ENCODE data around the gene NCOA3. TPM values are rescaled to one million over a fixed set of nuclear protein-coding genes. Genes with fewer than 3 reads are reported as not detected.

The NCOA3 gene
- total and polyA plus RNA-seq, 10 of the 15 experiments (the other 5 are each of a cell fraction or from before 2014, with no cell fraction given) = 16.9 to 96.2 (median 73.6) TPM

- no peak overlapping the region for H3K27ac ChIP-seq (ENCODE audit: control insufficient read depth, insufficient read depth)
- no peak for DNase-seq (ENCODE audit: low read depth, low spot score)
- WGBS (ENCODE audit: insufficient coverage, insufficient replicate concordance, low lambda C conversion rate, missing lambda C conversion rate) = 95% methylated on average over 7 of the region's 7 CpGs
- H3K4me1 ChIP-seq (ENCODE audit: control insufficient read depth, insufficient read depth, low read length) = peaks cover 6% of the 10 kb centered on the region
- ChIA-PET POLR2A (interaction anchor here (1.4 kb wide), 1 partner anchor 105 kb away, joined by 4 read pairs; the partner anchor contains the start of gene NCOA3), CTCF (no interaction called here), SMC1A (ENCODE audit: uncharacterized antibody, unreplicated experiment) (interaction anchor here (0.7 kb wide), 1 partner anchor 29 kb away, joined by 3 read pairs; no protein-coding TSS in a partner anchor), RAD21 (ENCODE audit: unreplicated experiment) (no interaction called here)
- no peak overlapping the region for H3K4me3 ChIP-seq
- no peak overlapping the region for H3K4me2 ChIP-seq (ENCODE audit: control insufficient read depth, insufficient read depth)
- intact Hi-C loops (cut with micrococcal nuclease; ENCODE audit: unreplicated experiment) (no loop called here), in situ Hi-C loops (cut with MboI) (no loop called here)
- no peaks in the 10 kb centered on the region; the same call in 2 of the 3 replicates for H3K9me3 ChIP-seq (replicated peaks; ENCODE audit: control insufficient read depth, insufficient read depth, low read length)
- BruUV-seq (replicated peaks) = no TSS peak
- no peak overlapping the region for H3K9ac ChIP-seq (ENCODE audit: control insufficient read depth, insufficient read depth, low read length)
- peaks cover 2 to 8% of the 10 kb centered on the region in 2 experiments for H3K36me3 ChIP-seq (ENCODE audit: control insufficient read depth in 2 of 2, insufficient read depth in 2 of 2, low read length in 1 of 2)
- no peak for TF ChIP-seq PRDM15 (CRISPR knock-in tag; IDR thresholded peaks at IDR 0.05)
- TF ChIP-seq BHLHE40 (IDR thresholded peaks at IDR 0.05; ENCODE audit: borderline replicate concordance in 1 of 2, low read depth in 2 of 2, low read length in 1 of 2) = no peak
- TF ChIP-seq ESRRA (IDR thresholded peaks at IDR 0.05; ENCODE audit: low read length) = no peak
- no peak for TF ChIP-seq CEBPB (IDR thresholded peaks at IDR 0.05; ENCODE audit: borderline replicate concordance in 1 of 2, low read depth in 2 of 2, low read length in 2 of 2)
- TF ChIP-seq ZNF217 (IDR thresholded peaks at IDR 0.05) = no peak
- no peak for TF ChIP-seq NRF1 (conservative IDR thresholded peaks at IDR 0.05; ENCODE audit: low read depth, low read length)
- TF ChIP-seq ZBTB4 (CRISPR knock-in tag; IDR thresholded peaks at IDR 0.05) = no peak
- TF ChIP-seq TAF1 (IDR thresholded peaks at IDR 0.05; ENCODE audit: borderline replicate concordance, low read depth, low read length) = no peak
- TF ChIP-seq EZH2 (IDR thresholded peaks at IDR 0.05; ENCODE audit: borderline replicate concordance, control insufficient read depth, low read depth, low read length) = no peak
- TF ChIP-seq KLF5 (IDR thresholded peaks at IDR 0.05; ENCODE audit: partially characterized antibody) = no peak
- no peak for TF ChIP-seq RUNX3 (IDR thresholded peaks at IDR 0.05; ENCODE audit: low read length)
- TF ChIP-seq POLR2A (IDR thresholded peaks at IDR 0.05; ENCODE audit: low read depth, low read length) = no peak
- no peak for FAIRE-seq
- H3K79me2 ChIP-seq (ENCODE audit: control insufficient read depth, insufficient read depth, low read length) = peaks cover 90% of the 10 kb centered on the region
- no peaks in the 10 kb centered on the region for H3K27me3 ChIP-seq (replicated peaks in 1 of 2; ENCODE audit: control insufficient read depth in 2 of 2, insufficient read depth in 2 of 2, low read length in 1 of 2)
- ATAC-seq = no peak
- no peak overlapping the region for H2AFZ ChIP-seq (ENCODE audit: control insufficient read depth, low read depth, low read length)
- no peaks in the 10 kb centered on the region; the same call in none of the 2 replicates for H4K20me1 ChIP-seq (ENCODE audit: control insufficient read depth, insufficient read depth)
These were observed 104.8 kb downstream of the NCOA3 start for GRCh38 chr20:47606414-47606982.

Measured in GM12878 (cell line).